Activated naive CD8-positive, alpha-beta T cell treated with anti-CD3 and anti-CD28 coated beads, Interleukin-2, amount 50 U/mL, for 16 hours (primary cell): ENCODE results near the gene TNXB.
"Not testable (repeated sequence)": the region's sequence is repeated elsewhere in the genome, so short reads cannot be mapped to it uniquely, and the experiment has no call there.

Experiments used
- DNase-seq: peaks from one replicate; pipeline ENCODE4 v3.0.0-alpha.2; 2020; ENCODE audit warnings: low read depth, low spot score

The TNXB gene

DNA sequence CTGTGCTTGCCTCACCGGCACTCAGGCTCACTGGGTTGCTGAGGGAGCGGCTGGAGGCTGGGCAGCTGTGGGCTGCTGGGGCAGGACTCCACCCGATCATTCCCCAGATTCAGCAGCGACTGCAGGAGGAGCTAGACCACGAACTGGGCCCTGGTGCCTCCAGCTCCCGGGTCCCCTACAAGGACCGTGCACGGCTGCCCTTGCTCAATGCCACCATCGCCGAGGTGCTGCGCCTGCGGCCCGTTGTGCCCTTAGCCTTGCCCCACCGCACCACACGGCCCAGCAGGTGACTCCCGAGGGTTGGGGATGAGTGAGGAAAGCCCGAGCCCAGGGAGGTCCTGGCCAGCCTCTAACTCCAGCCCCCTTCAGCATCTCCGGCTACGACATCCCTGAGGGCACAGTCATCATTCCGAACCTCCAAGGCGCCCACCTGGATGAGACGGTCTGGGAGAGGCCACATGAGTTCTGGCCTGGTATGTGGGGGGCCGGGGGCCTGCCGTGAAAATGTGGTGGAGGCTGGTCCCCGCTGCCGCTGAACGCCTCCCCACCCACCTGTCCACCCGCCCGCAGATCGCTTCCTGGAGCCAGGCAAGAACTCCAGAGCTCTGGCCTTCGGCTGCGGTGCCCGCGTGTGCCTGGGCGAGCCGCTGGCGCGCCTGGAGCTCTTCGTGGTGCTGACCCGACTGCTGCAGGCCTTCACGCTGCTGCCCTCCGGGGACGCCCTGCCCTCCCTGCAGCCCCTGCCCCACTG, 68.7 kb downstream of the TNXB start:
- DNase-seq = not testable (repeated sequence)

DNA sequence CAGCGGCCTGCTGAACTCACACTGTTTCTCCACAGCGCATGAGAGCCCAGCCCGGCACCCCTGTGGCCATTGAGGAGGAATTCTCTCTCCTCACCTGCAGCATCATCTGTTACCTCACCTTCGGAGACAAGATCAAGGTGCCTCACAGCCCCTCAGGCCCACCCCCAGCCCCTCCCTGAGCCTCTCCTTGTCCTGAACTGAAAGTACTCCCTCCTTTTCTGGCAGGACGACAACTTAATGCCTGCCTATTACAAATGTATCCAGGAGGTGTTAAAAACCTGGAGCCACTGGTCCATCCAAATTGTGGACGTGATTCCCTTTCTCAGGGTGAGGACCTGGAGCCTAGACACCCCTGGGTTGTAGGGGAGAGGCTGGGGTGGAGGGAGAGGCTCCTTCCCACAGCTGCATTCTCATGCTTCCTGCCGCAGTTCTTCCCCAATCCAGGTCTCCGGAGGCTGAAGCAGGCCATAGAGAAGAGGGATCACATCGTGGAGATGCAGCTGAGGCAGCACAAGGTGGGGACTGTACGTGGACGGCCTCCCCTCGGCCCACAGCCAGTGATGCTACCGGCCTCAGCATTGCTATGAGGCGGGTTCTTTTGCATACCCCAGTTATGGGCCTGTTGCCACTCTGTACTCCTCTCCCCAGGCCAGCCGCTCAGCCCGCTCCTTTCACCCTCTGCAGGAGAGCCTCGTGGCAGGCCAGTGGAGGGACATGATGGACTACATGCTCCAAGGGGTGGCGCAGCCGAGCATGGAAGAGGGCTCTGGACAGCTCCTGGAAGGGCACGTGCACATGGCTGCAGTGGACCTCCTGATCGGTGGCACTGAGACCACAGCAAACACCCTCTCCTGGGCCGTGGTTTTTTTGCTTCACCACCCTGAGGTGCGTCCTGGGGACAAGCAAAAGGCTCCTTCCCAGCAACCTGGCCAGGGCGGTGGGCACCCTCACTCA, 69.5 kb downstream of the TNXB start:
- DNase-seq = not testable (repeated sequence)

DNA sequence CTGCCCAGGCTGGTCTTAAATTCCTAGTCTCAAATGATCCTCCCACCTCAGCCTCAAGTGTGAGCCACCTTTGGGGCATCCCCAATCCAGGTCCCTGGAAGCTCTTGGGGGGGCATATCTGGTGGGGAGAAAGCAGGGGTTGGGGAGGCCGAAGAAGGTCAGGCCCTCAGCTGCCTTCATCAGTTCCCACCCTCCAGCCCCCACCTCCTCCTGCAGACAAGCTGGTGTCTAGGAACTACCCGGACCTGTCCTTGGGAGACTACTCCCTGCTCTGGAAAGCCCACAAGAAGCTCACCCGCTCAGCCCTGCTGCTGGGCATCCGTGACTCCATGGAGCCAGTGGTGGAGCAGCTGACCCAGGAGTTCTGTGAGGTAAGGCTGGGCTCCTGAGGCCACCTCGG, 70.3 kb downstream of the TNXB start:
- DNase-seq = not testable (repeated sequence)

DNA sequence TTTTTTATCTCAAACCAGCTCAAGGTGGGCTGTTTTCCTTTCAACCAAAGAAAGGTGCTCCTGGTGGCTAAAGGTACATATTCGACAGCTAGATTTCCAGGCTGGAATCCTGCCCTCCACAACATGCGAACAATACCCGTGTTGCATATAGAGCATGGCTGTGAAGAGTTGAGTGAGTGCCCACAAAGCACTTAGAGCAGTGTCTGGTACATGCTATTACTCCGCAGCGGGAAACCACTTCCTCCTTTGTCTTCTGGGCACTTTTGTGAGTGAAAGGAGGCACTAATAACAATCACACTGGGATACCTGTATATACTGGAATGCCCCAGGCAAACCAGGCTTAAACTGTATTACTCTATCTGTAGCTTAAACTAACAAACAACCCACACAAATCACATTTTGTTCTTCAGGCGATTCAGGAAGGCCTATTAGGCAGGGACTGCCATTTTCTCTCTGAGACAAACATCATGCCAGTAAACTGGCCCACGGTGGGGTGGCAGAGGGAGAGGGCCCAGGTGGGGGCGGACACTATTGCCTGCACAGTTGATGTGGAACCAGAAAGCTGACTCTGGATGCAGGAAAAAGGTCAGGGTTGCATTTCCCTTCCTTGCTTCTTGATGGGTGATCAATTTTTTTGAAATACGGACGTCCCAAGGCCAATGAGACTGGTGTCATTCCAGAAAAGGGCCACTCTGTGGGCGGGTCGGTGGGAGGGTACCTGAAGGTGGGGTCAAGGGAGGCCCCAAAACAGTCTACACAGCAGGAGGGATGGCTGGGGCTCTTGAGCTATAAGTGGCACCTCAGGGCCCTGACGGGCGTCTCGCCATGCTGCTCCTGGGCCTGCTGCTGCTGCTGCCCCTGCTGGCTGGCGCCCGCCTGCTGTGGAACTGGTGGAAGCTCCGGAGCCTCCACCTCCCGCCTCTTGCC, 71.3 kb downstream of the TNXB start, which contains the start of gene CYP21A2:
Gene CYP21A2 (plus strand): TSS at position 818 of the 927 bp plus-strand sequence. CDS start 8 bp downstream, at position 826.
- DNase-seq = not testable (repeated sequence)

DNA sequence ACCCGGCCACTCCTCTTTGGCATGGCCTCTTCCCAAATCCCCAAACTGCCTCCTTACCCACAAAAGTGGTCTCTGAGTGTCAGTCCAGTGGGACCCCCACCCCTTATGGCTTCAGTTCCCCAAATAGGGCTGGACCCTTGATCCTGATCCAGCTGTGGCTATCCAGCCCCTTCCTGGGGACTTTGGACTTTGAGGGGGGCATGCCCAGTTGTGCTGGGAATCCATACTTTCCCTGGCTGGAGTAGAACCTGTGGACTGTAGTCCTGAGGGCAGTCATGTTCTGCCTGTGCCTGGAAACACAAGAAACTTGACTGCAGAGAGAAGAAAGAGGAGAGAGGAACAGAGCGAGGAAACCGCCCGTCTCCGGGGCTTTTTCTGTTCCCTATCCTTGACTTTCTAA, 72.0 kb downstream of the TNXB start:
- not testable (repeated sequence) for DNase-seq

DNA sequence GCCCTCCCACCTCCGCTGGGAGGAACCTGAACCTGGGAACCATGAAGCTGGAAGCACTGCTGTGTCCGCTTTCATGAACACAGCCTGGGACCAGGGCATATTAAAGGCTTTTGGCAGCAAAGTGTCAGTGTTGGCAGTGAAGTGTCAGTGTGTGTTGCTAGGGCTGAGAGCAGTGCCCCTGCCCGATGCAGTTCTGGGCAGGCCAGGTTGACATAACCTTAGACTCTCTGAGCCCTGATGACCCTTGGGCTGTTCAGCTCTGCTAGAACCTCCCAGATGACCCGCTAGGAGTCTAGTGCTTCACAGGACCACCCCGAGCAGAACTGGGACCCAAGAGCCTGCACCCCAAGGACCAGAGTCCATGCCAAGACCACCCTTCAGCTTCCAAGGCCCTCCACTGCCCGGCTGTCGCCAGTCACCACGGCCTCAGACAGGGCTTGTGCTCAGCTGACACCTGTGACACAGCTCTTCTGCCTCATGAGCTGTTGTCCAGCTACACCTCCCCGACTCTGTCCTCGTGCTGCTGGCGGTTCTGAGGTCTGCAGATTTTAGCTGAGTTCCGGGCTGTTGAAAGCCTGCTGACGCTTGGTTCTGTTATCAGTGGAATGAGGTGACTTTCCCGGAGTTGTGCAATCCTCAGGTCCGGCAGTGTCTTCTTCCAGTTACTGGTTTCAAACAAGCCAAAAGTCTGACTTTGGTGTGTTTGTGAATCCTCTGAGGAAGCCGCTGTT, 73.7 kb downstream of the TNXB start:
- DNase-seq = not testable (repeated sequence)

DNA sequence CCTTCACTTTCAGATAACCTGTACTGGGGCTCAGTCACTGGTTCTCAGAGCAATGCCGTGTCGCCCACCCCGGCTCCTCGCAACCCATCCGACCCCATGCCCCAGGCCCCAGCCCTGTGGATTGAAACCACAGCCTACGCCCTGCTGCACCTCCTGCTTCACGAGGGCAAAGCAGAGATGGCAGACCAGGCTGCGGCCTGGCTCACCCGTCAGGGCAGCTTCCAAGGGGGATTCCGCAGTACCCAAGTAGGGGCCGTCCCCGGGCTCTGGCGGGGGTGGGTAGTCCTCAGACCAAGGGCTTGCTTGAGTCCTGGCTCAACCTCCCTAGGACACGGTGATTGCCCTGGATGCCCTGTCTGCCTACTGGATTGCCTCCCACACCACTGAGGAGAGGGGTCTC, 79.6 kb downstream of the TNXB start:
- DNase-seq = not testable (repeated sequence)

DNA sequence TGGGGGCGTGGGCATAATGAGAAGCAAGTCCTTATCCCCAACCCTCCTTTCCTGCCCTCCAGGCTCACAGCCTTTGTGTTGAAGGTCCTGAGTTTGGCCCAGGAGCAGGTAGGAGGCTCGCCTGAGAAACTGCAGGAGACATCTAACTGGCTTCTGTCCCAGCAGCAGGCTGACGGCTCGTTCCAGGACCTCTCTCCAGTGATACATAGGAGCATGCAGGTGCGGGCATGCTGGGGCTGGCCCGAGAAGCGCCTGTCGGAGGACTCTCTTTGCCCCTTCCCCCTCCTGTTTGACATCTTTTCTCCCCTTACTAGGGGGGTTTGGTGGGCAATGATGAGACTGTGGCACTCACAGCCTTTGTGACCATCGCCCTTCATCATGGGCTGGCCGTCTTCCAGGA, 80.5 kb downstream of the TNXB start:
- DNase-seq = not testable (repeated sequence)

DNA sequence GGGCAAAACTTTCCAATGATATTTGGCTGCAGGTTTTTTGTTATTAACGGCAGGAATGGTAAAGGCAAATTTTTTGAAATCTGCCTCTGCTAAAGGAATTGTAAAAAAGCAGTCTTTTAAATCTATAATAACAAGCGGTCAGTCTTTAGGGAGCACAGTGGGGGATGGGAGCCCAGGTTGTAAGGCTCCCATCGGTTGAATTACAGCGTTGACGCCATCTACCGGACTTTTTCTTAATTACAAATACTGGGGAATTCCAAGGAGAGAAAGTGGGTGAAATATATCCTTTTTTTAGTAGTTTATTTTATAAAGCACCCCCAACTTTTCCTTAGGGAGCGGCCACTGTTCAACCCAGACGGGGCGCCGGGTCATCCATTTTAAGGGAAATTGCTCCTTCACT, 87.0 kb downstream of the TNXB start:
- DNase-seq = not testable (repeated sequence)

DNA sequence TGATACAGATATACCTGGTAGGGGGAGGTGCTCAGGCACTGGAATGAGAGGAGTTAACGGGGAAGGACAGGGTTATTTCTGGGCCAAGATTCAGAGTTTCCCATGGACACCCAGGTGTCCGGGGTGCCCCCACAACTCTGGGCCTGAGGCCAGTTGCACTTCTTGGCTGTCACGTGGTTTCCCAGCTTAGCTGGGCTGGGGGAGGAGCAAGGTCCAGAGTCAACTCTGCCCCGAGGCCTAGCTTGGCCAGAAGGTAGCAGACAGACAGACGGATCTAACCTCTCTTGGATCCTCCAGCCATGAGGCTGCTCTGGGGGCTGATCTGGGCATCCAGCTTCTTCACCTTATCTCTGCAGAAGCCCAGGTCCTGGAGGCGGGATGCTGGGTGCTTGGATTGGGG, 94.6 kb downstream of the TNXB start, which contains the start of gene C4B:
Gene C4B (plus strand): TSS at position 249 of the 400 bp plus-strand sequence. CDS start 51 bp downstream, at position 300.
- not testable (repeated sequence) for DNase-seq

DNA sequence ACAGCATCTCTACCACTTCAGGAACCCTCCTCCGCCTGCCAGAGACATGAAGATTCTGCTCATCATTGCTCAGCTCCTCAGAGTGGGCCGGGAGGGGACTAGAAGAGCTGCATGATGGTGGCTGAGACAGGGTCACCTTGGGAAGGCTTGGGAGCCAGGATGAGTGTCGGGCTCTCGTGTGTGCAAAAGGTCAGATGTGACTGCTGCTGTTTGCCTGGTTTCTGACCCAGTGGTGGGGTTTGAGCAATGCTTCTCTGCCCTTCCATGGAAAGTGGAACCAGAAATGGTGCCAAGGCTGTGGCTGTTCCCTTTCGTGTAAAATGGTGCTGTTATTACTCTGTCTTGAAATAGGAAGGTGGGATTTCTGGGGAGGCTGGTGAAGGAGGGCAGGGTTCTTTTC, 95.4 kb downstream of the TNXB start:
- DNase-seq = not testable (repeated sequence)

DNA sequence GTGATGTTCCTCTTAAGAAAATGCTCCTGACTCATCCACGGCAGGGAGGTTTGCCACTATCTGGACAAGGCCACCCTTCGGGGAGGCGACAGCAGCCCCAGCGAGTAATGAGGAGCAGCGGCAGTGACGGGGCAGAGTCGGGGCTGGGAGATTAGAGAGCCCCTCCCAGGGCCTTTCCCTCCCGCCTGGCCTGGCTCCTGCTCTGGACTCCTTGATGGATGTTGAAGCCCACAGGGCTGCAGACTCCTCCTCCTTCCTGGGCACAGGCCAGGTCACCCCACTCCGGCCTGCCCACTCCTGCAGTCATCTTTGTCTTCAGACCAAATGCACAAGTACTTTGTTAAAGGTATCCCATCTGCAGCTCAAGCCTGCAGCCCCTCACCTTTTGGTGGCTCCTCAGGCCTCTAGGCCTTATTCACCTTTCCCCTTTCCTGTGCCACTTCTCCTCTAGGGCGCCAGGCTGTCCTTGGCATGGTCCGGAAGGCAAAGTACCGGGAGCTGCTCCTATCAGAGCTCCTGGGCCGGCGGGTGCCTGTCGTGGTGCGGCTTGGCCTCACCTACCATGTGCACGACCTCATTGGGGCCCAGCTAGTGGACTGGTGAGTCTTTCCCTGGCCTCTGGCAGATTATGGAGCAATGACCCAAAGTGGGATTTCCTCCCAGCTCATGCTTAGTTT, 96.1 kb downstream of the TNXB start:
- not testable (repeated sequence) for DNase-seq

DNA sequence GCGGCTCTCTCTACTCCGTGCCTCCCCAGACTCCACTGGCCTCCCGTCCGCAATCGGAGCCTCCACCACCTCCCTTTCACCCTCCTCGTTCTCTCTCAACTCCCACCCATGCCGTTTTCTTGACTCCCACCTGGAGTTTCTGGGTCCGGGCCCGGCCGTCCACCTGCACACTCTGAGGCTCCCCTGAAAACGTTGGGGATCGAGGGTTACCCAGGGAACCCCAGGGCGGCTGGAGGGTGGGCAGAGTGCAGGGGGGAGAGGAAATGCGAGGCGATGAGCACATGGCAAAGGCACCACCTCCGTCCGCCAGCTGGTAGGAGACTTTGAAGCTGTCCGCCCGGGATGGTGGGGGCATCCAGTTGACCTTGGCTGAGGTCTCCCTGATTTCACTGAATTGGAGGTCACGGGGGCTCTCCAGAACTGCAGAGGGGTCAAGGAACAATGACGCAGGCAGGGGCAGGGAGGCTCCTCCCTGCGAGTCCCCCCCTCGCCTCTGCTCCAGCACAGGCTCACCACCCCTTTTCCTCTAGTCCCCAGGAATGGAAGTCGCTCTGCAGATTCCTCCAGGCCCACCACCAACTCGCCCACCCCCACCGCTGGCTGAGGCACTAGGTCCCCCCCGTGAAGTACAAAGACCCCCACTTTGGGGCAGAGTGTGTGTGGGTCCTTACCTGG, 98.1 kb downstream of the TNXB start:
- not testable (repeated sequence) for DNase-seq

DNA sequence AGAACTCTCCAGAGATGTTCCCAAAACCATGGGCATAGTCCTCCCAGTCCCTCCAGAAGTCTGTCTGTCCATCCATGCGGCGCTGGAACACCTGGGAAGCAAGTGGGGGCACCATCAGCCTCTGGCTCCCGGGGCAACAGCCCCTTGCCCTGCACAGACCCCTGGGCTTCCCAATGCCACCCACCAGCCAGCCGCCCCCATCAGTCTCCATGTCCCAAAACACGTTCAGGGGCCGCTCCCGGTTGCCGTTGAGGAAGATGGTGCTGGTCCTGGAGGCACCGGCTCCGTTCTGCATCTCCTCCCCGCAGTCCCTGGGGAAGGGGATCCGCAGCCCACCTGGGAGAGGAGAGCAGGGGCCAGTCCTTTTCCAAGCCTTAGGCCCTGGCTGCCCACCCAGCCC, 99.6 kb downstream of the TNXB start:
- not testable (repeated sequence) for DNase-seq

DNA sequence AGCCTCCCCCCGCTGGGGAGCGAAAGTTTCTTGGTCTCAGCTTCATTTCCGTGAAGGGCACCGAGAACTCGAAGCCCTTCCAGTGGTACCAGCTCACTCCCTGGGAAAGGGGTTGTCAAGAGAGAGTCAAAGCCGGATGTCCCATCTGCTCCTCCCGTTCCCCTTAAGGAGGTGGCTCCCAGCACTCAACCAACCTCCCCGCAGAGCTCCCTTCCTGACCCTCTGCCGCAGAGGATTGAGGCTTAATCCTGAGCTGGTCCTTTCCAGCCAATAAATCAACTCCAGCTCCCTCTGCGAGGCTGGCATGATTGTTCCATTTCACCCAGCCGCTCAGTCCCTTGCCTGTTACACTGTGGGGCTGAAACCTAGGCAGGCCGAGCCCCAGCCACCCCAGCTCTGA, 100.5 kb downstream of the TNXB start:
- DNase-seq = not testable (repeated sequence)

DNA sequence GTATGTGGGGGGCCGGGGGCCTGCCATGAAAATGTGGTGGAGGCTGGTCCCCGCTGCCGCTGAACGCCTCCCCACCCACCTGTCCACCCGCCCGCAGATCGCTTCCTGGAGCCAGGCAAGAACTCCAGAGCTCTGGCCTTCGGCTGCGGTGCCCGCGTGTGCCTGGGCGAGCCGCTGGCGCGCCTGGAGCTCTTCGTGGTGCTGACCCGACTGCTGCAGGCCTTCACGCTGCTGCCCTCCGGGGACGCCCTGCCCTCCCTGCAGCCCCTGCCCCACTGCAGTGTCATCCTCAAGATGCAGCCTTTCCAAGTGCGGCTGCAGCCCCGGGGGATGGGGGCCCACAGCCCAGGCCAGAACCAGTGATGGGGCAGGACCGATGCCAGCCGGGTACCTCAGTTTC, 101.1 kb downstream of the TNXB start:
- not testable (repeated sequence) for DNase-seq

DNA sequence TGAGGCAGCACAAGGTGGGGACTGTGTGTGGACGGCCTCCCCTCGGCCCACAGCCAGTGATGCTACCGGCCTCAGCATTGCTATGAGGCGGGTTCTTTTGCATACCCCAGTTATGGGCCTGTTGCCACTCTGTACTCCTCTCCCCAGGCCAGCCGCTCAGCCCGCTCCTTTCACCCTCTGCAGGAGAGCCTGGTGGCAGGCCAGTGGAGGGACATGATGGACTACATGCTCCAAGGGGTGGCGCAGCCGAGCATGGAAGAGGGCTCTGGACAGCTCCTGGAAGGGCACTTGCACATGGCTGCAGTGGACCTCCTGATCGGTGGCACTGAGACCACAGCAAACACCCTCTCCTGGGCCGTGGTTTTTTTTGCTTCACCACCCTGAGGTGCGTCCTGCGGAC, 102.1 kb downstream of the TNXB start:
- DNase-seq = not testable (repeated sequence)

DNA sequence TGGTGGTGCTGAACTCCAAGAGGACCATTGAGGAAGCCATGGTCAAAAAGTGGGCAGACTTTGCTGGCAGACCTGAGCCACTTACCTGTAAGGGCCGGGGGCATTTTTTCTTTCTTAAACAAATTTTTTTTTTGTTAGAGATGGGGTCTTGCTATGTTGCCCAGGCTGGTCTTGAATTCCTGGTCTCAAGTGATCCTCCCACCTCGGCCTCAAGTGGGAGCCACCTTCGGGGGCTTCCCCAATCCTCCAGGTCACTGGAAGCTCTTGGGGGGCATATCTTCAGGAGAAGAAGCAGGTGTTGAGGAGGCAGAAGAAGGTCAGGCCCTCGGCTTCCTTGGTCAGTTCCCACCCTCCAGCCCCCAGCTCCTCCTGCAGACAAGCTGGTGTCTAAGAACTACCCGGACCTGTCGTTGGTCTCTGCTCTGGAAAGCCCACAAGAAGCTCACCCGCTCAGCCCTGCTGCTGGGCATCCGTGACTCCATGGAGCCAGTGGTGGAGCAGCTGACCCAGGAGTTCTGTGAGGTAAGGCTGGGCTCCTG, 103.1 kb downstream of the TNXB start:
- not testable (repeated sequence) for DNase-seq

DNA sequence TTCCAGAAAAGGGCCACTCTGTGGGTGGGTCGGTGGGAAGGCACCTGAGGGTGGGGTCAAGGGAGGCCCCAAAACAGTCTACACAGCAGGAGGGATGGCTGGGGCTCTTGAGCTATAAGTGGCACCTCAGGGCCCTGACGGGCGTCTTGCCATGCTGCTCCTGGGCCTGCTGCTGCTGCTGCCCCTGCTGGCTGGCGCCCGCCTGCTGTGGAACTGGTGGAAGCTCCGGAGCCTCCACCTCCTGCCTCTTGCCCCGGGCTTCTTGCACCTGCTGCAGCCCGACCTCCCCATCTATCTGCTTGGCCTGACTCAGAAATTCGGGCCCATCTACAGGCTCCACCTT, 103.6 kb downstream of the TNXB start:
- DNase-seq = not testable (repeated sequence)
